T-cell (primary cell): ENCODE data around the gene PAX6. TPM values are rescaled to one million over a fixed set of nuclear protein-coding genes. Genes with fewer than 3 reads are reported as not detected.

Experiments
- ATAC-seq, 4 experiments: fragments of 200-7000 bp in 3 of 4; fragments of 150-1000 bp in 1 of 4; cut with Tn5 transposase; replicated peaks in 1 of 4; 1 replicate in 3 of 4; 2 replicates in 1 of 4; pipeline ENCODE4 v1.10.0; 2021; ENCODE audit warnings: moderate library complexity in 3 of 4, mild to moderate bottlenecking in 2 of 4, moderate number of reproducible peaks in 1 of 4
- CTCF ChIA-PET, 2 donors: fragments of 300-600 bp; sonication (Branson Sonifier 250); formaldehyde crosslinking; loops; one replicate each; lab custom pipeline; 2022; ENCODE audit warnings: antibody characterized with exemption in 2 of 2; lab: Charles Lee
- POLR2A ChIA-PET, 2 donors: fragments of 300-600 bp; sonication (Branson Sonifier 250); formaldehyde crosslinking; loops; one replicate each; lab custom pipeline; 2022; ENCODE audit warnings: antibody characterized with exemption in 2 of 2; lab: Charles Lee
- DNase-seq, 35 experiments: peaks; one replicate each; pipeline versions ENCODE4 v3.0.0 to v3.0.0-alpha.2; 2013 to 2023
- H3K27ac ChIP-seq: one replicate; pipeline ENCODE4 v1.5.1; 2013; ENCODE audit warnings: low read length
- H3K27me3 ChIP-seq, 2 experiments: replicated peaks in 1 of 2; 1 replicate in 1 of 2; 2 replicates in 1 of 2; pipeline versions ENCODE4 v1.6.1 to v1.7.0; 2013; ENCODE audit warnings: low read length in 1 of 2, mixed read lengths in 1 of 2; ENCODE audit not compliant: control insufficient read depth in 2 of 2, insufficient read depth in 2 of 2; ENCODE audit errors: extremely low read depth in 1 of 2
- H3K36me3 ChIP-seq, 2 donors: 1 replicate in 1 of 2; 2 replicates in 1 of 2; pipeline versions ENCODE4 v1.6.1 to v1.7.0; 2013; ENCODE audit warnings: low read length in 1 of 2; ENCODE audit not compliant: control insufficient read depth in 2 of 2, insufficient read depth in 1 of 2; ENCODE audit errors: extremely low read depth in 1 of 2
- H3K4me1 ChIP-seq, 2 experiments: 1 replicate in 1 of 2; 2 replicates in 1 of 2; pipeline versions ENCODE4 v1.6.1 to v1.7.0; 2013; ENCODE audit warnings: low read length in 2 of 2, mixed read lengths in 1 of 2; ENCODE audit not compliant: insufficient read depth in 2 of 2, control insufficient read depth in 1 of 2; ENCODE audit errors: extremely low read depth in 1 of 2
- H3K4me3 ChIP-seq, 2 donors: 1 replicate in 1 of 2; 2 replicates in 1 of 2; pipeline versions ENCODE4 v1.5.1 to v1.7.0; 2013; ENCODE audit warnings: mild to moderate bottlenecking in 2 of 2, low read length in 1 of 2, moderate library complexity in 1 of 2; ENCODE audit not compliant: control insufficient read depth in 1 of 2; ENCODE audit errors: extremely low read depth in 1 of 2
- H3K9me3 ChIP-seq: 2 replicates; pipeline ENCODE4 v1.7.0; 2013
- H3K27ac Mint-ChIP-seq, 2 donors: one replicate each; pipeline ENCODE4 v1.8.0; 2020 to 2021; ENCODE audit warnings: mild to moderate bottlenecking in 2 of 2, mixed read lengths in 2 of 2
- H3K27me3 Mint-ChIP-seq, 2 donors: one replicate each; pipeline ENCODE4 v1.8.0; 2021 to 2022; ENCODE audit warnings: mixed read lengths in 2 of 2
- H3K36me3 Mint-ChIP-seq: one replicate; pipeline ENCODE4 v1.8.0; 2021; ENCODE audit warnings: mixed read lengths
- H3K4me1 Mint-ChIP-seq, 3 donors: one replicate each; pipeline ENCODE4 v1.8.0; 2020 to 2022; ENCODE audit warnings: mixed read lengths in 3 of 3, mild to moderate bottlenecking in 1 of 3
- H3K4me3 Mint-ChIP-seq, 3 donors: one replicate each; pipeline ENCODE4 v1.8.0; 2020 to 2022; ENCODE audit warnings: mild to moderate bottlenecking in 3 of 3, mixed read lengths in 3 of 3, moderate library complexity in 3 of 3
- H3K9me3 Mint-ChIP-seq, 3 donors: one replicate each; pipeline ENCODE4 v1.8.0; 2020 to 2022; ENCODE audit warnings: mixed read lengths in 3 of 3
- WGBS: methylation state at CpG from one replicate; pipeline ENCODE4 v1.1.5; 2013; ENCODE audit warnings: missing lambda C conversion rate; ENCODE audit not compliant: insufficient coverage; 5-methylcytosine and 5-hydroxymethylcytosine counted together
- total RNA-seq, 35 experiments: library from RNA in 6 of 35; stranded (reverse) in 6 of 35; fragments of 120-200 nt in 1 of 35; gene quantifications; one replicate each; pipeline versions ENCODE4 v1.2.1 to v1.2.4 and lab custom pipeline; 2013 to 2026

The PAX6 gene
- total RNA-seq, 5 donors from 2014 or later (not counting 1 experiment from before 2014, with no cell fraction given) = not detected

- ChIA-PET POLR2A (no interaction called here), CTCF (no interaction called here)
- no peaks in the 10 kb centered on the region for H3K9me3 ChIP-seq
- WGBS = 18% methylated on average over 8 of the region's 24 CpGs
- DNase-seq = no peak
- Mint-ChIP-seq H3K9me3 (peaks cover 0 to 4% (median 0%) of the 10 kb centered on the region in 3 donors), H3K4me1 (peaks cover 8 to 24% (median 23%) of the 10 kb centered on the region in 3 donors), H3K27ac (no peak overlapping the region), H3K4me3 (no peak overlapping the region), H3K36me3 (no peaks in the 10 kb centered on the region), H3K27me3 (peaks cover 67 to 87% of the 10 kb centered on the region in 2 donors)
- H3K36me3 ChIP-seq = no peaks in the 10 kb centered on the region
- peaks cover 30 to 79% of the 10 kb centered on the region in 2 experiments for H3K27me3 ChIP-seq
- no peak overlapping the region for H3K4me3 ChIP-seq
- ATAC-seq = no peak
- H3K4me1 ChIP-seq = peaks cover 0 to 14% of the 10 kb centered on the region in 2 experiments
- H3K27ac ChIP-seq = no peak overlapping the region
Observed at GRCh38 chr11:31823644-31824331, 12.7 kb upstream of the PAX6 start.

GRCh38 chr11:31822927-31823643 lies 12.0 kb upstream of the PAX6 start:
- CTCF ChIA-PET = no interaction called here
- POLR2A ChIA-PET = no interaction called here

GRCh38 chr11:31822175-31822926 lies 11.2 kb upstream of the PAX6 start:
- no peak overlapping the region for H3K27ac ChIP-seq
- no peaks in the 10 kb centered on the region for H3K36me3 ChIP-seq
- peaks cover 0 to 24% of the 10 kb centered on the region in 2 experiments for H3K4me1 ChIP-seq
- Mint-ChIP-seq H3K4me3 (no peak overlapping the region), H3K36me3 (no peaks in the 10 kb centered on the region), H3K4me1 (peaks cover 2 to 21% (median 20%) of the 10 kb centered on the region in 3 donors), H3K27me3 (peaks cover 64 to 85% of the 10 kb centered on the region in 2 donors), H3K9me3 (peaks cover 0 to 4% (median 0%) of the 10 kb centered on the region in 3 donors), H3K27ac (no peak overlapping the region)
- ChIA-PET POLR2A (no interaction called here), CTCF (interaction anchor here in 1 of 2 donors (0.7 kb wide), 1 partner anchor 112 kb away, joined by 3 read pairs; no protein-coding TSS in a partner anchor)
- H3K4me3 ChIP-seq = no peak overlapping the region
- ATAC-seq (no peak), DNase-seq (no peak)
- peaks cover 23 to 89% of the 10 kb centered on the region in 2 experiments for H3K27me3 ChIP-seq
- H3K9me3 ChIP-seq = no peaks in the 10 kb centered on the region
- WGBS = 31% methylated on average over 4 of the region's 17 CpGs

More at GRCh38 chr11:31822927-31823643, 12.0 kb upstream of the PAX6 start:
- H3K27ac ChIP-seq = no peak overlapping the region
- Mint-ChIP-seq H3K27ac (no peak overlapping the region), H3K36me3 (no peaks in the 10 kb centered on the region), H3K4me3 (no peak overlapping the region), H3K4me1 (peaks cover 8 to 25% (median 24%) of the 10 kb centered on the region in 3 donors), H3K9me3 (peaks cover 0 to 4% (median 0%) of the 10 kb centered on the region in 3 donors), H3K27me3 (peaks cover 71 to 90% of the 10 kb centered on the region in 2 donors)
- WGBS = 19% methylated on average over 12 of the region's 14 CpGs
- DNase-seq (no peak), ATAC-seq (no peak)
- H3K36me3 ChIP-seq = no peaks in the 10 kb centered on the region
- H3K27me3 ChIP-seq = peaks cover 30 to 86% of the 10 kb centered on the region in 2 experiments
- no peak overlapping the region for H3K4me3 ChIP-seq
- no peaks in the 10 kb centered on the region for H3K9me3 ChIP-seq
- peaks cover 0 to 18% of the 10 kb centered on the region in 2 experiments for H3K4me1 ChIP-seq

- Histone ChIP-seq H3K4me1 (peaks cover 0 to 28% of the 10 kb centered on the region in 2 experiments), H3K4me3 (no peak overlapping the region), H3K36me3 (no peaks in the 10 kb centered on the region), H3K27ac (no peak overlapping the region), H3K27me3 (peaks cover 26 to 89% of the 10 kb centered on the region in 2 experiments), H3K9me3 (no peaks in the 10 kb centered on the region)
- Mint-ChIP-seq H3K9me3 (peaks cover 0 to 4% (median 0%) of the 10 kb centered on the region in 3 donors), H3K27ac (no peak overlapping the region), H3K36me3 (no peaks in the 10 kb centered on the region), H3K4me1 (peaks cover 4 to 22% (median 22%) of the 10 kb centered on the region in 3 donors), H3K4me3 (no peak overlapping the region), H3K27me3 (peaks cover 65 to 86% of the 10 kb centered on the region in 2 donors)
- ChIA-PET POLR2A (no interaction called here), CTCF (interaction anchor here in 1 of 2 donors (0.7 kb wide), 1 partner anchor 113 kb away, joined by 3 read pairs; no protein-coding TSS in a partner anchor)
- DNase-seq (no peak), ATAC-seq (no peak)
- WGBS = no CpG with 5 or more reads among the region's 8 CpGs
Observed at GRCh38 chr11:31821766-31822165, 10.6 kb upstream of the PAX6 start.

- POLR2A ChIA-PET = no interaction called here
- peaks cover 6 to 20% (median 19%) of the 10 kb centered on the region in 3 donors for H3K4me1 Mint-ChIP-seq
Observed at GRCh38 chr11:31821235-31821764, 10.2 kb upstream of the PAX6 start.

More at GRCh38 chr11:31821235-31821764, 10.2 kb upstream of the PAX6 start:
- H3K9me3 Mint-ChIP-seq = peaks cover 0 to 4% (median 0%) of the 10 kb centered on the region in 3 donors
- no peaks in the 10 kb centered on the region for H3K9me3 ChIP-seq
- H3K27ac Mint-ChIP-seq = no peak overlapping the region
- H3K36me3 Mint-ChIP-seq = no peaks in the 10 kb centered on the region
- H3K36me3 ChIP-seq = no peaks in the 10 kb centered on the region
- peaks cover 62 to 83% of the 10 kb centered on the region in 2 donors for H3K27me3 Mint-ChIP-seq
- peaks cover 0 to 33% of the 10 kb centered on the region in 2 experiments for H3K4me1 ChIP-seq
- H3K4me3 ChIP-seq = no peak overlapping the region
- H3K4me3 Mint-ChIP-seq = no peak overlapping the region
- 9% methylated on average over 1 of the region's 5 CpGs for WGBS
- H3K27me3 ChIP-seq = peaks cover 26 to 90% of the 10 kb centered on the region in 2 experiments
- H3K27ac ChIP-seq = no peak overlapping the region
- DNase-seq (no peak), ATAC-seq (no peak)
- CTCF ChIA-PET = no interaction called here
